Mesodermal cell (in vitro differentiated cells): ENCODE data around the gene PPP1R3C.

ENCODE experiments used
- H3K27ac ChIP-seq: 2 replicates; pipeline ENCODE4 v1.7.0; 2013; ENCODE audit warnings: mild to moderate bottlenecking, low read depth, low read length, moderate library complexity; ENCODE audit not compliant: severe bottlenecking
- H3K36me3 ChIP-seq: 2 replicates; pipeline ENCODE4 v1.7.1; 2013; ENCODE audit warnings: mild to moderate bottlenecking, low read length, moderate library complexity; ENCODE audit not compliant: control insufficient read depth, insufficient read depth
- H3K4me1 ChIP-seq: one replicate; pipeline ENCODE4 v1.7.1; 2013; ENCODE audit warnings: mild to moderate bottlenecking, low read length; ENCODE audit not compliant: insufficient read depth, control insufficient read depth, poor library complexity, severe bottlenecking
- H3K4me3 ChIP-seq: 2 replicates; pipeline ENCODE4 v1.7.0; 2013; ENCODE audit warnings: low read length, control low read depth, mild to moderate bottlenecking; ENCODE audit not compliant: insufficient read depth, poor library complexity, severe bottlenecking; ENCODE audit errors: extremely low read depth
- H3K9me3 ChIP-seq: 2 replicates; pipeline ENCODE4 v1.7.1; 2013; ENCODE audit warnings: mild to moderate bottlenecking, low read length, moderate library complexity; ENCODE audit not compliant: control insufficient read depth
- WGBS, 2 experiments: methylation state at CpG; one replicate each; pipeline ENCODE4 v1.1.5; 2013; ENCODE audit warnings: missing lambda C conversion rate in 2 of 2; ENCODE audit not compliant: insufficient coverage in 2 of 2; 5-methylcytosine and 5-hydroxymethylcytosine counted together

Gene PPP1R3C

DNA sequence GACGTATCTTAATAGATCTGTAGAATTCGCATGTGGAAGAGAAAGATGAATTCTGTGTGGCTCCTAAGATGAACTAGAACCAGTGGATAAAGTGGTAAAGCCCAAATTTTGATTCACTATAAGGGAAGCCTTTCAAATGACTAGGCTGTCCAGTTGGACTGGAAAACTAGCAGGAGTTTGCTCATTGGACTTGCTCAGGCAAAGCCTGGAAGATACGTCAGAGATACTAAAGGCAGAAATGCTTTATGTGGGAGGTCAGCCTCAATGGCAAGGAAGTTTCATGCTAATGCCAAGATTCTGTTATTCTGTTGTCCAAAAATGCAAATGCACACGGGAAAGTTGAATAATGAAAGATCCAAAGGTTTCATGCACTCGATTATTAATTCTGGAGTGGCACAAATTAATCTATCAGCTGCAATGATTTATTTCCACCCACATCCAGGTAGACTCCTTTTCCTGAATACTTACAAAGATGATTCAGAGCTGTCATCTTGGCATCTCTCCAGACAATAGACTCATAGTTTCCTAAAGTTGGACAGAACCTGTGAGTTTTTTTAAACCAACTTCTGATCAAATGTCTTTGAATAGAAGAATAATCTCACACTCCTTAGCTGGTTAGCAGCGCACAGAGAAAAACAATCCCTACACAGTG is 20.5 kb upstream of the PPP1R3C start:
- Histone ChIP-seq H3K4me1 (peaks cover 11% of the 10 kb centered on the region), H3K4me3 (no peak overlapping the region), H3K36me3 (no peaks in the 10 kb centered on the region), H3K27ac (no peak overlapping the region), H3K9me3 (peaks cover 7% of the 10 kb centered on the region)
- WGBS, 2 experiments, result 90 to 91% methylated on average over 6 of the region's 6 CpGs

GRCh38 chr10:91652364-91652763 is 19.5 kb upstream of the PPP1R3C start:
- 58 to 87% methylated on average over 3 of the region's 6 CpGs for WGBS, 2 experiments
- Histone ChIP-seq H3K4me3 (no peak overlapping the region), H3K9me3 (peaks cover 5% of the 10 kb centered on the region), H3K4me1 (peaks cover 11% of the 10 kb centered on the region), H3K27ac (peak overlapping the region; percentile 25), H3K36me3 (no peaks in the 10 kb centered on the region)

GRCh38 chr10:91643700-91644099 is 10.8 kb upstream of the PPP1R3C start:
- H3K27ac ChIP-seq, result no peak overlapping the region
- no peaks in the 10 kb centered on the region for H3K36me3 ChIP-seq
- peaks cover 5% of the 10 kb centered on the region for H3K9me3 ChIP-seq
- 76 to 80% methylated on average over 3 to 5 of the region's 5 CpGs for WGBS, 2 experiments
- H3K4me1 ChIP-seq, result no peaks in the 10 kb centered on the region
- no peak overlapping the region for H3K4me3 ChIP-seq

GRCh38 chr10:91642831-91643692 is 10.2 kb upstream of the PPP1R3C start:
- WGBS, 2 experiments, result 85 to 95% methylated on average over 1 of the region's 2 CpGs
- no peaks in the 10 kb centered on the region for H3K36me3 ChIP-seq
- no peak overlapping the region for H3K4me3 ChIP-seq
- H3K27ac ChIP-seq, result no peak overlapping the region
- H3K9me3 ChIP-seq, result peaks cover 4% of the 10 kb centered on the region
- no peaks in the 10 kb centered on the region for H3K4me1 ChIP-seq

DNA sequence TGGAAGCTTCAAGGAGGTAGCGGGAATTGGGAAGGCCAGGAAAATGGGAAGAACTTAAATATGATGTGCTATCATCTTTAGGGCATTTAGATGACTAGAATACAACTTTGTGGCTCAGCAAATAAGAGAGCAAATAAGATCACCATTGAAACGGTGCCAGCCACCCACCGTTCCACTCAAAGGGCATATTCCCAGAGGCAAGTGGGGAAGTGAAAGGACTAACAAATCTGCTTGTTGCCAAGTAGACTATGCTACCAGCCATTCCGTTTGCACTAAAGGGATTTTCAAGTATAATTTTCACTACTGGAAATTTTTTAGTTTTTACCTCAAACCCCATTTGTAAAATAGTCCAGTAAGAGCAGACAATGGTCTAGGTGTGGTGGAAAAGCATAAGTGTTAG is 4.0 kb upstream of the PPP1R3C start:
- Histone ChIP-seq H3K27ac (no peak overlapping the region), H3K9me3 (no peaks in the 10 kb centered on the region), H3K36me3 (no peaks in the 10 kb centered on the region), H3K4me3 (no peak overlapping the region), H3K4me1 (no peaks in the 10 kb centered on the region)
- 87 to 92% methylated on average over 2 to 3 of the region's 4 CpGs for WGBS, 2 experiments

GRCh38 chr10:91635401-91636400 is 2.8 kb upstream of the PPP1R3C start:
- 63 to 79% methylated on average over 4 to 7 of the region's 10 CpGs for WGBS, 2 experiments

GRCh38 chr10:91634898-91635297 is 2.0 kb upstream of the PPP1R3C start:
- H3K4me1 ChIP-seq, result no peaks in the 10 kb centered on the region
- no peak overlapping the region for H3K4me3 ChIP-seq
- H3K36me3 ChIP-seq, result no peaks in the 10 kb centered on the region
- H3K9me3 ChIP-seq, result no peaks in the 10 kb centered on the region
- H3K27ac ChIP-seq, result no peak overlapping the region
- WGBS, 2 experiments, result 80% methylated on average over 1 to 2 of the region's 3 CpGs

More at GRCh38 chr10:91635401-91636400, 2.8 kb upstream of the PPP1R3C start:
- H3K27ac ChIP-seq, result no peak overlapping the region
- H3K4me1 ChIP-seq, result no peaks in the 10 kb centered on the region
- no peaks in the 10 kb centered on the region for H3K9me3 ChIP-seq
- no peaks in the 10 kb centered on the region for H3K36me3 ChIP-seq
- no peak overlapping the region for H3K4me3 ChIP-seq

DNA sequence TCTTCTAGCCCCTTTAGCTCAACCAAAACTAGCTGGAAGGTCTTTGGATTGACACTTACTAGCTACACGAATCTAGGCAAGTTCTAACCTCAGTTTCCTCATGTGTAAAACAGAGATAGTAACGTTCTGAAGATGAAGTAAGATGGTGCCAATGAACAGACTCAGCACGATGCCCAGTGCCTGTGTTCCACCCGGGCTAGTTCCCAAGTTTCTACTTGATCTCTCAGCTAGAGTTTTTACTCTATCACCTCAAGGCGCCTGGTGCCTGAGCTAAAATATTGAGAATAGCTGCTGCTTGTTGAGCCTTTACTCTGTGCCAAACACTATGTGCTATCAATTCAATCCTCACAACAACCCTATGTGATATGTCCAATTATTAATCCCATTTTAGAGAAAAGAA is 1.4 kb upstream of the PPP1R3C start:
- H3K4me1 ChIP-seq, result no peaks in the 10 kb centered on the region
- H3K9me3 ChIP-seq, result no peaks in the 10 kb centered on the region
- H3K36me3 ChIP-seq, result no peaks in the 10 kb centered on the region
- H3K27ac ChIP-seq, result no peak overlapping the region
- no peak overlapping the region for H3K4me3 ChIP-seq
- 84 to 94% methylated on average over 5 of the region's 5 CpGs for WGBS, 2 experiments

DNA sequence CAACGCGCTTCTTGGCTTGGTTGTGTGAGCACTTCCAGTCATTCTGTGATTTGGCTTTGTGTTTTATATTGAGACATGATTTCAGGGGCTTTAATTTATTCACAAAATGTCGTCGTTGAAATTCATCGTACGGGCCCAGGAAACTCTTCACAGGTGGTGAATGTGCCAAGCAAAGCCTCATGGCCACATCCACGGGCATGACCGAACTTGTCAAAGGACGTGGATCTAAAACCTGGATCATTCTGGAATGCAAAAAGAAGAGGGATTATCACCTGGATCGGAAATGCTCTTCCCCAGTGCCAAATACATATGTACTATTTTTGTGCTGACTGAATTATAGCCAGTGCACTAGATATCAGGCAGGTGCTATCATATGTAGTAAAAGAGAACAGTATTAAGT is 2.2 kb downstream of the PPP1R3C start:
- WGBS, 2 experiments, result 89 to 97% methylated on average over 9 of the region's 10 CpGs
- no peaks in the 10 kb centered on the region for H3K4me1 ChIP-seq
- no peak overlapping the region for H3K27ac ChIP-seq
- no peak overlapping the region for H3K4me3 ChIP-seq
- no peaks in the 10 kb centered on the region for H3K9me3 ChIP-seq
- H3K36me3 ChIP-seq, result no peaks in the 10 kb centered on the region

- no peaks in the 10 kb centered on the region for H3K9me3 ChIP-seq
- no peak overlapping the region for H3K4me3 ChIP-seq
- no peaks in the 10 kb centered on the region for H3K4me1 ChIP-seq
- H3K36me3 ChIP-seq, result no peaks in the 10 kb centered on the region
- 89 to 90% methylated on average over 10 to 11 of the region's 11 CpGs for WGBS, 2 experiments
- H3K27ac ChIP-seq, result no peak overlapping the region
Measured at GRCh38 chr10:91629715-91630549, 2.9 kb downstream of the PPP1R3C start.
